Measurements from ENCODE around the gene TMEM234.

The TMEM234 gene

DNA sequence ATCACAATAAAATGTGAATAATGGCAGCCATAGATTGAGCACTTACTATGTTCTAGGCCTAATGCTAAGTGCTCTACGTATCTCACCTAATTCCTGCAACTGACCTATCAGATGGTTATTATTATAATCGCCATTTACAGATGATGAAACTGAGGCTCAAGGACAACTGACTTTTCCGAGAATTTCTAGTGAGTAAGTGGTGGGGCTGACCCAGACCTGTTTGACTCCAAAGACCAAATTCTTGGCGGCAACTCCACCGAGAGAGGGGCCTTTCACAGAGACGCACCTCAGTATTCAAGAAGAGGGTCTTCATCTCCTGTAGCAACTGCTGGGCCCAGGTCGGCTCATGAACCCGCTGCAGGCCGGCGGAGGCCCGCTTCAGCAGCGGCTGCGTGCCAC is 573 bp downstream of the TMEM234 start:
- TF ChIP-seq SIN3A (IDR thresholded peaks at IDR 0.05; ENCODE audit: borderline replicate concordance, insufficient read depth, low read length) (no peak), FOXP2 (optimal IDR thresholded peaks at IDR 0.05; ENCODE audit: borderline replicate concordance, extremely low read depth, extremely low read length, insufficient read depth) (no peak), POLR2AphosphoS5 (IDR thresholded peaks at IDR 0.05; ENCODE audit: low read depth, low read length) (no peak), TAF1 (IDR thresholded peaks at IDR 0.05; ENCODE audit: borderline replicate concordance, insufficient read depth, low read length) (no peak)
- TF ChIP-seq, protein P1, sequence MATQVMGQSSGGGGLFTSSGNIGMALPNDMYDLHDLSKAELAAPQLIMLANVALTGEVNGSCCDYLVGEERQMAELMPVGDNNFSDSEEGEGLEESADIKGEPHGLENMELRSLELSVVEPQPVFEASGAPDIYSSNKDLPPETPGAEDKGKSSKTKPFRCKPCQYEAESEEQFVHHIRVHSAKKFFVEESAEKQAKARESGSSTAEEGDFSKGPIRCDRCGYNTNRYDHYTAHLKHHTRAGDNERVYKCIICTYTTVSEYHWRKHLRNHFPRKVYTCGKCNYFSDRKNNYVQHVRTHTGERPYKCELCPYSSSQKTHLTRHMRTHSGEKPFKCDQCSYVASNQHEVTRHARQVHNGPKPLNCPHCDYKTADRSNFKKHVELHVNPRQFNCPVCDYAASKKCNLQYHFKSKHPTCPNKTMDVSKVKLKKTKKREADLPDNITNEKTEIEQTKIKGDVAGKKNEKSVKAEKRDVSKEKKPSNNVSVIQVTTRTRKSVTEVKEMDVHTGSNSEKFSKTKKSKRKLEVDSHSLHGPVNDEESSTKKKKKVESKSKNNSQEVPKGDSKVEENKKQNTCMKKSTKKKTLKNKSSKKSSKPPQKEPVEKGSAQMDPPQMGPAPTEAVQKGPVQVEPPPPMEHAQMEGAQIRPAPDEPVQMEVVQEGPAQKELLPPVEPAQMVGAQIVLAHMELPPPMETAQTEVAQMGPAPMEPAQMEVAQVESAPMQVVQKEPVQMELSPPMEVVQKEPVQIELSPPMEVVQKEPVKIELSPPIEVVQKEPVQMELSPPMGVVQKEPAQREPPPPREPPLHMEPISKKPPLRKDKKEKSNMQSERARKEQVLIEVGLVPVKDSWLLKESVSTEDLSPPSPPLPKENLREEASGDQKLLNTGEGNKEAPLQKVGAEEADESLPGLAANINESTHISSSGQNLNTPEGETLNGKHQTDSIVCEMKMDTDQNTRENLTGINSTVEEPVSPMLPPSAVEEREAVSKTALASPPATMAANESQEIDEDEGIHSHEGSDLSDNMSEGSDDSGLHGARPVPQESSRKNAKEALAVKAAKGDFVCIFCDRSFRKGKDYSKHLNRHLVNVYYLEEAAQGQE (IDR thresholded peaks at IDR 0.05; ENCODE audit: insufficient read depth in 1 of 2, low read depth in 2 of 2, low read length in 2 of 2): no peak

DNA sequence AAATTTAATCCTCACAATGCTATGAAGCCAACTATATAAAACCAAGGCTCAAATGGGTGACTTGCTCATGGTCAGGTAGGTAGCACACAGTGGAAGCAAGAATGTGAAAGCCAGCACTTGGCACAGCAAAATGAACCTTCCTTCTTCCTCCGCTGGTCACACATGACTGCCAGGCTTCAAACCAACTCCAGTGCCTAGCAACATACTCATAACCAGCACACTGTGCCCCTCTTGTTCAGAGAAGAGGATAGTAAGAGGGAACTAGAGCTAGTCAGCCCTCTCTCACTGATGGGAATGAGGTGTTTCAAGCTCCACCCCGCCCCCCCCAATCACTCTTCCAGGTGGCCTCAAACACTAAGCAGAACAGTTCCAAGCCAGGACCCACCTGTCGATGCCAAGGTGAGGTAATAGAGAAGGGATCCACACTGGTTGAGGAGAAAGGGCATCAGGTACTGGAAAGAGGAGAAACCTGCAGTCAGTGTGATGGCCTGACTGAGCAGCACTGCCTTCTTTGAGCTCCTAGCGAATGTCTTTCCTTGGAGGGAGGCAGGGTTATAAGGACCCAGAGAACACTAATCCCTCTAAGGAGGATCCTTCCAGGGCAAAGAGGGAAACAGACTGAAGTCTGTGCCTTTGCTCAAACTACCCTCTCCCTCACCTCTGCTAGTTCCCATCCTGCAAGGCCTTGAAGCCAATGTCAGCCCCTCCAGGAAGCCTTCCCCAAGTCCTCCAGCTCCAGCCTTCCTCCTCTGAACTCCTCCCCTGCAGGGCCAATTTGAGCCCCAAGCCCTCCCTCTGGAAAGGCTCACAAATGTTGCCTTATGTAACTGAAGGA is 1.2 kb downstream of the TMEM234 start:
- TF ChIP-seq FOXP2 (optimal IDR thresholded peaks at IDR 0.05; ENCODE audit: borderline replicate concordance, extremely low read depth, extremely low read length, insufficient read depth) (no peak), TAF1 (IDR thresholded peaks at IDR 0.05; ENCODE audit: borderline replicate concordance, insufficient read depth, low read length) (no peak), SIN3A (IDR thresholded peaks at IDR 0.05; ENCODE audit: borderline replicate concordance, insufficient read depth, low read length) (no peak), POLR2AphosphoS5 (IDR thresholded peaks at IDR 0.05; ENCODE audit: low read depth, low read length) (no peak)
- TF ChIP-seq, protein P1 (IDR thresholded peaks at IDR 0.05; ENCODE audit: insufficient read depth in 1 of 2, low read depth in 2 of 2, low read length in 2 of 2): no peak

DNA sequence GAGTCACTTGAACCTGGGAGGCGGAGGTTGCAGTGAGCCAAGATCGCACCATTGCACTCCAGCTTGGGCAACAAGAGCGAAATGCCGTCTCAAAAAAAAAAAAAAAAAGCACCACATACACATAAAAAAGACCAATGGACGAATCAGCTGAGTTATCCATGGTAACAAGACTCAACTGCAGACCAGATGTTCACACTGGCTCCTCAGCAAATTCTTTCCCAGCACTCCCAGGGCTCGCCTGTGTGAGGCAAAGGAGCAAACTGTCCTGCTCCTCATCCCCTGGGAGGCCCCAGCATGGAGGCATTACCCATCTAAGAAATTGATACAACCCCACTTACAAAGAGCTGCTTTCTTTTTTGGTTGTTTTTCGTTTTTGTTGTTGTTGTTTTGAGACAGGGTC is 3.1 kb downstream of the TMEM234 start:
- TF ChIP-seq TAF1 (IDR thresholded peaks at IDR 0.05; ENCODE audit: borderline replicate concordance, insufficient read depth, low read length) (no peak), POLR2AphosphoS5 (IDR thresholded peaks at IDR 0.05; ENCODE audit: low read depth, low read length) (no peak), FOXP2 (optimal IDR thresholded peaks at IDR 0.05; ENCODE audit: borderline replicate concordance, extremely low read depth, extremely low read length, insufficient read depth) (no peak), SIN3A (IDR thresholded peaks at IDR 0.05; ENCODE audit: borderline replicate concordance, insufficient read depth, low read length) (no peak)
- TF ChIP-seq, protein P1 (IDR thresholded peaks at IDR 0.05; ENCODE audit: insufficient read depth in 1 of 2, low read depth in 2 of 2, low read length in 2 of 2): no peak

DNA sequence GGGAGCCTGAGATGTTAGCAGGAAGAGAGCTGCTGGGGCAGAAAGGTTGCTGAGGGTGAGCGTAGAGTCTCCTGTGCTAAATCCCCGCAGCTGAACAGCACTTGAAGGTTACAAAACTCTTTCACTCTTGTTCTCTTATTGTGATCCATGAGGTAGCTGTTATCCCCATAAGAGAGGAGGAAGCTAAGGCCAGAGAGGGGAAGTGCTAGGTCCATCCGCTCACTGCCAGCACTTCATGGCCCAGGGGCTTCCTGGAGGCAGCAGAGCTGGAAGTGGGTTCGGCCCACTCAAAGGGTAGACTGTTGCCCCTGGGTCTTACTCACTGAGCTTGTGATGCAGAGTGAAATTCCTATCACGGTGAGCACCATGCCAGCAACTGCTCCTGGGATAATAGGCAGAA is 5.6 kb downstream of the TMEM234 start:
- TF ChIP-seq SIN3A (IDR thresholded peaks at IDR 0.05; ENCODE audit: borderline replicate concordance, insufficient read depth, low read length) (no peak), FOXP2 (optimal IDR thresholded peaks at IDR 0.05; ENCODE audit: borderline replicate concordance, extremely low read depth, extremely low read length, insufficient read depth) (no peak), POLR2AphosphoS5 (IDR thresholded peaks at IDR 0.05; ENCODE audit: low read depth, low read length) (no peak), TAF1 (IDR thresholded peaks at IDR 0.05; ENCODE audit: borderline replicate concordance, insufficient read depth, low read length) (no peak)
- TF ChIP-seq, protein P1 (IDR thresholded peaks at IDR 0.05; ENCODE audit: insufficient read depth in 1 of 2, low read depth in 2 of 2, low read length in 2 of 2): no peak
